ENCODE measurements around the gene GAS2L1.

GAS2L1 gene

DNA sequence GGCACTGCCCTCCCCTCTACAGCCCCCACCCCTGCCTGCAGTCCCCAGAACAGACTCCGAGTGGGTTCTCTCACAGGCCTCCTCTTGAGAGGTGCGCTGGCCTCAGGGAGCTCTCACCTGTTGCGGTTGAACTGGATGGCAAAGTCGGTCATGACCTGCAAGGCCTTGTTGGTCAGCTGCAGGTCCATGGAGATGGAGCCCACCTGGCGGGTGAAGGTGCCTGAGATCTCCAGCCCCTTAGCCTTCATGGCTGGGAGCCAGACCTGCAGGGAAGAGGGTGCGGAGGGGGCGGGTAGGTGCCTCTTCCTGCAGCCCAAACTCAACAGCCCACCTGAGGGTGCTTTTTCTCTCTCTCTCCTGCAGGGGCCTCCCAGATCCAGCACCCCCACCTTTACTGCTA, 27.7 kb downstream of the GAS2L1 start:
- no peak overlapping the region for H3K4me3 ChIP-seq (ENCODE audit: low read depth, low read length)
- DNase-seq (ENCODE audit: low read depth) = no peak
- in situ Hi-C loops (cut with HindIII; ENCODE audit: low sequenced_read_pairs) = no loop called here

GRCh38 chr22:29334696-29335344, 28.4 kb downstream of the GAS2L1 start:
- H3K4me3 ChIP-seq (ENCODE audit: low read depth, low read length) = no peak overlapping the region
- in situ Hi-C loops (cut with HindIII; ENCODE audit: low sequenced_read_pairs) = no loop called here
- TF ChIP-seq, protein P1, sequence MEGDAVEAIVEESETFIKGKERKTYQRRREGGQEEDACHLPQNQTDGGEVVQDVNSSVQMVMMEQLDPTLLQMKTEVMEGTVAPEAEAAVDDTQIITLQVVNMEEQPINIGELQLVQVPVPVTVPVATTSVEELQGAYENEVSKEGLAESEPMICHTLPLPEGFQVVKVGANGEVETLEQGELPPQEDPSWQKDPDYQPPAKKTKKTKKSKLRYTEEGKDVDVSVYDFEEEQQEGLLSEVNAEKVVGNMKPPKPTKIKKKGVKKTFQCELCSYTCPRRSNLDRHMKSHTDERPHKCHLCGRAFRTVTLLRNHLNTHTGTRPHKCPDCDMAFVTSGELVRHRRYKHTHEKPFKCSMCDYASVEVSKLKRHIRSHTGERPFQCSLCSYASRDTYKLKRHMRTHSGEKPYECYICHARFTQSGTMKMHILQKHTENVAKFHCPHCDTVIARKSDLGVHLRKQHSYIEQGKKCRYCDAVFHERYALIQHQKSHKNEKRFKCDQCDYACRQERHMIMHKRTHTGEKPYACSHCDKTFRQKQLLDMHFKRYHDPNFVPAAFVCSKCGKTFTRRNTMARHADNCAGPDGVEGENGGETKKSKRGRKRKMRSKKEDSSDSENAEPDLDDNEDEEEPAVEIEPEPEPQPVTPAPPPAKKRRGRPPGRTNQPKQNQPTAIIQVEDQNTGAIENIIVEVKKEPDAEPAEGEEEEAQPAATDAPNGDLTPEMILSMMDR (IDR thresholded peaks at IDR 0.05; ENCODE audit: low read depth, low read length, missing control alignments) = no peak
- no peak for DNase-seq (ENCODE audit: low read depth)

More for the DNA sequence above, 27.7 kb downstream of the GAS2L1 start:
- TF ChIP-seq, protein P1 (IDR thresholded peaks at IDR 0.05; ENCODE audit: low read depth, low read length, missing control alignments) = no peak

DNA sequence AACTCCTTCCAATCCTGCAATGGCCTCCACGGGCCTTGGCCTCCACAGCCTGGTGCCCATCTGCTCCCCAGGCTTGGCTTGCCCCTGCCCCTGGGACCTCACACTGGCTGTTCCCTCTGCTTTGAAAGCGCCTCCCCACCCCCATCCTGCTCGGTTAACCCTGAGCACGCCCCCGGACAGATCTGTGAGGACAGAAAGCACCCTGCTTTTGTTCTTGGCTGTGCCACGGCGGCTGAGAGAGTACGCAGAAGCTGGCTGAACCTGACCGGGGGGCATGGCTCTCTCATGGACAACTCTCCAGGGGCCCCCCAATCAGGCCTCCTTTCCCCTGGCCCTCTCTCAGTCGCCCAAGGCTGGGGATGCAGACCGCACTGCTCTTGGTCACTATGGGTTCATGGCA, 29.2 kb downstream of the GAS2L1 start:
- no peak for DNase-seq (ENCODE audit: low read depth)
- H3K4me3 ChIP-seq (ENCODE audit: low read depth, low read length) = no peak overlapping the region
- in situ Hi-C loops (cut with HindIII; ENCODE audit: low sequenced_read_pairs) = no loop called here
- TF ChIP-seq, protein P1 (IDR thresholded peaks at IDR 0.05; ENCODE audit: low read depth, low read length, missing control alignments) = no peak

- H3K4me3 ChIP-seq (ENCODE audit: low read depth, low read length) = no peak overlapping the region
- in situ Hi-C loops (cut with HindIII; ENCODE audit: low sequenced_read_pairs) = no loop called here
- DNase-seq (ENCODE audit: low read depth) = no peak
- TF ChIP-seq, protein P1 (IDR thresholded peaks at IDR 0.05; ENCODE audit: low read depth, low read length, missing control alignments) = no peak
Measured at GRCh38 chr22:29336751-29337490, 30.5 kb downstream of the GAS2L1 start.

GRCh38 chr22:29337631-29338284, 31.3 kb downstream of the GAS2L1 start:
- H3K4me3 ChIP-seq (ENCODE audit: low read depth, low read length) = no peak overlapping the region
- TF ChIP-seq, protein P1 (IDR thresholded peaks at IDR 0.05; ENCODE audit: low read depth, low read length, missing control alignments) = no peak
- in situ Hi-C loops (cut with HindIII; ENCODE audit: low sequenced_read_pairs) = no loop called here
- DNase-seq (ENCODE audit: low read depth) = no peak

GRCh38 chr22:29338398-29338797, 31.9 kb downstream of the GAS2L1 start:
- TF ChIP-seq, protein P1 (IDR thresholded peaks at IDR 0.05; ENCODE audit: low read depth, low read length, missing control alignments) = no peak
- DNase-seq (ENCODE audit: low read depth) = no peak

More at GRCh38 chr22:29338398-29338797, 31.9 kb downstream of the GAS2L1 start:
- no peak overlapping the region for H3K4me3 ChIP-seq (ENCODE audit: low read depth, low read length)
- in situ Hi-C loops (cut with HindIII; ENCODE audit: low sequenced_read_pairs) = no loop called here

Measured in astrocyte of the cerebellum (primary cell).